GM20431 (cell line): ENCODE results near the gene TJAP1.

Experiments
- in situ Hi-C: fragments of 300-500 bp; cut with MseI, MboI; formaldehyde crosslinking; loops from one replicate; pipeline ENCODE4 v1.15.0; 2020; ENCODE audit warnings: low sequenced_read_pairs; ENCODE audit not compliant: unreplicated experiment

The TJAP1 gene, protein sequence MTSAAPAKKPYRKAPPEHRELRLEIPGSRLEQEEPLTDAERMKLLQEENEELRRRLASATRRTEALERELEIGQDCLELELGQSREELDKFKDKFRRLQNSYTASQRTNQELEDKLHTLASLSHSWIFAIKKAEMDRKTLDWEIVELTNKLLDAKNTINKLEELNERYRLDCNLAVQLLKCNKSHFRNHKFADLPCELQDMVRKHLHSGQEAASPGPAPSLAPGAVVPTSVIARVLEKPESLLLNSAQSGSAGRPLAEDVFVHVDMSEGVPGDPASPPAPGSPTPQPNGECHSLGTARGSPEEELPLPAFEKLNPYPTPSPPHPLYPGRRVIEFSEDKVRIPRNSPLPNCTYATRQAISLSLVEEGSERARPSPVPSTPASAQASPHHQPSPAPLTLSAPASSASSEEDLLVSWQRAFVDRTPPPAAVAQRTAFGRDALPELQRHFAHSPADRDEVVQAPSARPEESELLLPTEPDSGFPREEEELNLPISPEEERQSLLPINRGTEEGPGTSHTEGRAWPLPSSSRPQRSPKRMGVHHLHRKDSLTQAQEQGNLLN

DNA sequence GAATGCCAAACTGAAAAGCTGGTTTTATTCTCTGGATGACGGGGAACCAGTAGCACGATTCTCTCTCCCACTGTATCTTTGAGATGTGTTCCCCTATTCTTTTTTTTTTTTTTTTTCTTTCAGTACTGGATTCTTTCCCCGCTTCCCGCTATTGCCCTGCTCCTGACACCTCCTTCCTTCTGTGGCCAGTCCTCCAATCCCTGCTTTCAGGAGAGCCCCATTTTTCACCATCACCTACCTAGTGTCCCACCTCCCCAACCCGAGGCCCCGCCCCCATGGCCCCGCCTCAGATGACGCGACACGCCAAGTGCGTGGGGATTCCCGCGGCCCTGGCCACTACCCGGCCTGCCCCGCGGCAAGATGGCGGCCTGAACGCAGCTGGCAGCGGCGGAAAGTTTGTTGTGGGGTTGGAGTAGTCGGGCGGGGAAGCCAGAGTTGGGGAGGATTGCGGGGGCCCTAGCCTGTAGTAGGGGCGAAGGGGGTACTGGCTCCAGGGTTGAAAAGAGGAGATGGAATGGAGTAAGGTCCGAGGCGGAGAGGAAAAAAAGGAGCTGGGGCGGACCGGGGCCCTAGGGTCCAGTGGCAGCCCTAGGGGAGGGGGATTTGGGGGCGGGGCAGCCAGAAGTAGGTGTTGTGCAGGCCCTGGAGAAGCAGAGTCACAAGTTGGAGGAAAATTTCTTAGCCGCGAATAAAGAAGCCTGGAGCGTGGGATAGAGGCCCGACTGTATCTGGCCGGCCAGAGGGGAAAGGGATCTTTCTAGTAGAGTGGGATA lies at the start of gene TJAP1:
TJAP1 (plus strand) TSS at position 336 of the 773 bp plus-strand sequence. CDS start 21,432 bp downstream, outside the sequence.
- in situ Hi-C loops = no loop called here

DNA sequence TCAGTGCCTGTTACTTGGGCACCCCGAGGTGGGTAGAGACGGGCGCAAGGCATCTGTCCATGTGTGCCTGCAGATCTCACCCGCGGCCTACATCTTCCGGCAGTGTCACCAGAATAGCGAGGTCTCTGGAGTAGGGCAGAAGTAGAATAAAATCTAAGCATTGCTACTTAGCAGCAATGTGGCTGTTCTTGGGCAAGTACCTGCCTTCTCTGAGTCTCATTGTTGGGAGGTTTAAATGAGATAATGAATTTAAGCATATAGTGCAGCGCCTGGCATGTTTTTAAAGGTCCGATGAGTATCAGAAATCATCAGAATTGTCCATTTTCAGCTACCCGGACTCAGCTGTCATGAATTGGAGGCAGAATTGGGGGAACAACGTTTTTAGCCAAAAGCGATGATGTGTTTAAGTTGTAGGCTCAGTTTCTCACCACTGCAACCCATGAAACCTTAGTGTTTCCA lies 49.2 kb upstream of the TJAP1 start:
- in situ Hi-C loops = no loop called here

DNA sequence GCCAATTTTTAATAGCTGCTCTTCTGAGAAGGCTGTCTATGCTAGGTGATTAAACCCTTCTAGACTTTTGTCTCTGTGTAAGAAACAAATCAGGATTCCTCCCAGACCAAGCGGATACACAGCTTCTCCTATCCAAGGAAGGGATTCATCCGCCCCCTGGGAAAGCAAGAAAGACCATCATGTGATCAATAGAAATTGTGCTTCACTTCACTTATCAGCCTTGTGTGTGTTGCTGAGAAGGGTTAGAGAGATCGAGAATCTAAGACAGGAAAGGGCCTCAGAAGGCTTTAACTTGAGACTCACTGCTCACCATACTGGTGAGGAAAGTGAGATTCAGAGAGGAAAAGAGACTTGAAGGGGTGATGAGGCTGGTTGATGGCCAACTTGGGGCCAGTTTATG lies 48.5 kb upstream of the TJAP1 start:
- in situ Hi-C loops = no loop called here

DNA sequence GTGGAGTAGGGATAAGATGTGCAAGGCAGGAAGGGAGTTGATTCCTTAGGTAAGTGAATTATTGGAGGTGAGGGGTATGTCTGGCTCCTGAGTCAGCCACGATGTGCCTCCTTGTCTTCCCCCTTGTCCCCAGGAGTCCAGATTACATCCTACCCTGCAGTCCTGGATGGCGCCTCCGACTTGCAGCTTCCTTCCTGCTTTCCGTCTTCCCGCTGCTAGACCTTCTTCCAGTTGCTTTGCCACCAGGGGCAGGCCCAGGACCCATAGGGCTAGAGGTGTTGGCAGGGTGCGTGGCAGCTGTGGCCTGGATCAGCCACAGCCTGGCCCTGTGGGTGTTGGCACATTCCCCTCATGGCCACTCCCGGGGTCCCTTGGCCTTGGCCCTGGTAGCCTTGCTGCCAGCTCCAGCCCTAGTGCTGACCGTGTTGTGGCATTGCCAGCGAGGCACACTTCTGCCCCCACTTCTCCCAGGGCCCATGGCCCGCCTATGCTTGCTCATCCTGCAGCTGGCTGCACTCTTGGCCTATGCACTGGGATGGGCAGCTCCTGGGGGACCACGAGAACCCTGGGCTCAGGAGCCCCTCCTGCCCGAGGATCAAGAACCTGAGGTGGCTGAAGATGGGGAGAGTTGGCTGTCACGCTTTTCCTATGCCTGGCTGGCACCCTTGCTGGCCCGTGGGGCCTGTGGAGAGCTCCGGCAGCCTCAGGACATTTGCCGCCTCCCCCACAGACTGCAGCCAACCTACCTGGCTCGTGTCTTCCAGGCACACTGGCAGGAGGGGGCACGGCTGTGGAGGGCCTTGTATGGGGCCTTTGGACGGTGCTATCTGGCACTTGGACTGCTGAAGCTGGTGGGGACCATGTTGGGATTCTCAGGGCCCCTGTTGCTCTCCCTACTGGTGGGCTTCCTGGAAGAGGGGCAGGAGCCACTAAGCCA lies 45.1 kb upstream of the TJAP1 start:
- in situ Hi-C loops = no loop called here

DNA sequence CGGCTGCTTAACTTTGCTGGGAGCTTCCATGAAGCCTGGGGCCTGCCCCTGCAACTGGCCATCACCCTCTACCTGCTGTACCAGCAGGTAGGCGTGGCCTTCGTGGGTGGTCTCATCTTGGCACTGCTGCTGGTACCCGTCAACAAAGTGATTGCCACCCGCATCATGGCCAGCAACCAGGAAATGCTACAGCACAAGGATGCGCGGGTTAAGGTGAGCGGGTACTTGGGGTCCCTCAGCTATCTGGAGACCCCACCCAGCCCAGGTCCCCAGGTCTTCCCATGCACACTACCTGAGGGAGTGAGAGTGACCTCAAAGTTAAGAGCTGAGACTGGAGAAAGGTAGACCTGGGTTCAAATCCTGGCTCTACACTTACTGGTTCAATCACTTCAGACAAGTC lies 44.2 kb upstream of the TJAP1 start:
- in situ Hi-C loops = no loop called here

DNA sequence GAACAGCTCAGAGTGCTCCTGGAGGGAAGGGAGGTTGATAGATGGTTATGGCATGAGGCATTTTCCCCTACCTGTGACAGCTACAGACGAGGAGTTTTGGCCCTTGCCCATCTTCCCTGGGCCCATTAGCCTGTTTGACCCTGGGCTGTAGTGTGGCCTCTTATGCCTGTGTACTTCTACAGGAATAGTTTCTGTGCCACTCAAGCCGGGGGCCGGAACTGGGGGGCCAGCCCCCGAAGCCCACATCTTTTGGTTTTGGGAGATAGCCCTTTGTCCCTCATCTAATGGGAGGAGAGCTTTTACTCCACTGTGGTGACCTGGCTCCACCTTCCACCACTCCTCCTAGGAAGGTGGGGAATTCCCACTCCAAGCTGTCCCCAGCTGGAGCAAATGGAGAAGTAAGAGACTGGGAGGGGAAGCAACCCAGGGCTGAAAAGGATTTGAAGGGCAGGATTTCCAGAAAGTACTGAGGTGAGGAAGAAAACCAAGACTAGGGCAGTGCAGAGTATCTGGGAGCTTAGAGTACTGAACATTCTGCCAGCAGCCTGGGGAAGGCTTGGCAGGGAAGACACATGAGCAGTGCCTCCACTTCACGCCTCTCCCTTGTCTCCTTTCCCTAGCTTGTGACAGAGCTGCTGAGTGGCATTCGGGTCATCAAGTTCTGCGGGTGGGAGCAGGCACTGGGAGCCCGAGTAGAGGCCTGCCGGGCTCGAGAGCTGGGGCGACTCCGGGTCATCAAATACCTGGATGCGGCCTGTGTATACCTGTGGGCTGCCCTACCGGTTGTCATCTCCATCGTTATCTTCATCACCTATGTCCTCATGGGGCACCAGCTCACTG lies 43.1 kb upstream of the TJAP1 start:
- in situ Hi-C loops = no loop called here

DNA sequence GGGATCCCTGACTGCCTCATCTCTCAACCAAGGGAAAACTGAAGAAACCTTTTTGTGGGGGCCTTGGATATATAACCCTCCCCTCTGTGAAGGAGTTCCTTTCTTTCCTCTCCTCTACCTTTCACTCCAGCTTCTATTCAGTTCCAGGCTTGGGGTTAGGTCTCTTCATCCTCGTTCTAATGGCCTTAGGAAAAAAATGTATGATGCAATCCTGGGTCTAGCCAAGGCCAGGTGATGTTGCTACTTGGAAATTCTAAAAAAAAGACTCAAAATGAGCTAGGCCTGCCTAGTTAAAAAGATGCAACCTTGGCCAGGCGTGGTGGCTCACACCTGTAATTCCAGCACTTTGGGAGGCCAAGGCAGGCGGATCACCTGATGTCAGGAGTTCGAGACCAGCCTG lies 42.4 kb upstream of the TJAP1 start:
- in situ Hi-C loops = no loop called here

DNA sequence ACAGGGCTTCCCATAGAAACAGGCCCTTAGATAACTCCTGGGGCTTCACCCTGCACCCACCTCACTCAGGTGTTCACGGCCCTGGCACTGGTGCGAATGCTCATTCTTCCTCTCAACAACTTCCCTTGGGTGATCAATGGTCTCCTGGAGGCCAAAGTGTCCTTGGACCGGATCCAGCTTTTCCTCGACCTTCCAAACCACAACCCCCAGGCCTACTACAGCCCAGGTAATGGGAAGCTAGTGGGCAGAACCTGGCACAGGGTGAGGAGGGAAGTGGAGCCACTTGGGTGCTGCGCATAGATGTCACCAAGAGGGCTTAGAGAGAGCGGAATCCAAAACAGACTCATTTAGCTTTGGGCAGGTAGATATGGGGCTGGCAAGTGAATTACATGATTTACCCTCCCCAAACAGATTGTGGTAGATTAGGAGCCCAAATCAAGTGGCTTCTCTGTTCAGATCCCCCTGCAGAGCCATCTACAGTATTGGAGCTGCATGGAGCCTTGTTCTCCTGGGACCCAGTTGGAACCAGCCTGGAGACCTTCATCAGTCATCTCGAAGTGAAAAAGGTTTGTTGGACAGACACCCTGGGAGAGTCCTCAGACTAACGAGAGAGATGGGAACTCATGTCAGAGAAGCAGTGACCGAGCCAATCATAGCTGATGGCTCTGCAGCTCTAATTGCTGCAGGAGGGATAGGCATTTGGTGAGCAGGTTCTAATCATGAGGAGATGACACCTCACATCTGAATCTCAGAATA lies 41.5 kb upstream of the TJAP1 start:
- in situ Hi-C loops = no loop called here

DNA sequence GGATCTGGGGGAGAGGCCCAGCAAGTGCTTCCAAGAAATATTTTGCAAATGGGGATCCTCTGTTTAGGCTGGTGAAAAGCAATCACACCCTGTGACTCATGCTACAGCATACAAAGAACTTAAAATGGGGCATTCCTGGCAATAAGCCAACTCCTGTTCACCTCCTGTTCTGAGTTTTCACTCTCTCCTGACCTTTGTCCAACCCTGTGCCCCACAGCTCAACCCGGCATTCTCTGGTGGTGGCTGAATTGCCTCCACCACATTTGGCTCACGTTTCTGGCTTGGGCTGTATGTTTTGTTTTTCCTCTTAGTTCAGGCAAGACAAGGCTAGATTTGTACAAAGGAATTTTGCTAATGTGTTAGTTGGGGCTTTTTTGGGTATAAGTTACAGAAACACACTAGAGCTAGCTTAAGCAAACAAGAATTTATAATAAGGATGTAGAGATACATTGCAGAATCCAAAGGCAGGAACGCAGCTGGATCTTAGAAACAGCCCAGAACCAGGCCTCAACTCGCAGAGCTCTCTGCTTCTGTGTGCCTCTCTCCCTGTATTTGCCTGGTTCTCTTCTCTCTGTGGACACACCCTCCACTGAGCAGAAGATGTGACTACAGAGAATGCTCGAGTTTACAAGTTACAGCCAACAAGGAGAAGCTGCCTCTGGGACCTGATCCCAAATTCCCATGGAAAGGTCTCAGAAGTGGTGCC lies 40.6 kb upstream of the TJAP1 start:
- in situ Hi-C loops = no loop called here

DNA sequence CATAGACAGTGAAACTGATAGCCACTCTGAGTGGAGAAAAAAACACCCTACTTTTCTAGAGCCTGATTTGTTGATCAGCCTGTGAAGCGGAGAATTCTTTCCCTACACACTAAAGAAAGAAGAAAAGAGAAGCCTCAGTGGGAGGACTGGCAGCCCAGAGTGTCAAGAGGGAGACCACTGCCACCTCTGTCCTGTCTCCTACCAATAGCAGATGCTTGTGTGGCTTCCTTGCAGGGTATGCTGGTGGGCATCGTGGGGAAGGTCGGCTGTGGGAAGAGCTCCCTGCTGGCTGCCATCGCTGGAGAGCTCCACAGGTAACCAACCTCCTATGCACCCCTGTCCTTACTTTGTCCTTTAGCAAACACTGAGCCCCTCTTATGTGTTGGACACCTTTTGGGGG lies 39.7 kb upstream of the TJAP1 start:
- in situ Hi-C loops = no loop called here

DNA sequence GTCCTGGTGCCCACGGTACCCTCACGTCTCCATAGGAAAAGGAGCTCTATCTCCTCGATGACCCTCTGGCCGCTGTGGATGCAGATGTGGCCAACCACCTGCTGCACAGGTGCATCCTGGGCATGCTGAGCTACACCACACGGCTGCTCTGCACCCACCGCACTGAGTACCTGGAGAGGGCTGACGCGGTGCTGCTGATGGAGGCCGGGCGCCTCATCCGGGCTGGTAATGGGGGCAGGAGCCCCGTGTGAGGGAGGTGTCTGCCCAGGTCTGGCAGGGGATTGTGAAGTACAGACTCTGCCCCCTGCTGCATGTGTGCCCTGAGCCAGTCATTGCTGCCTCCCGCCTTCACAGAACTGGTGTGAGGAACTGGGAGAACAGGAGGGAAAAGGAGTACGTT lies 34.4 kb upstream of the TJAP1 start:
- in situ Hi-C loops = no loop called here

DNA sequence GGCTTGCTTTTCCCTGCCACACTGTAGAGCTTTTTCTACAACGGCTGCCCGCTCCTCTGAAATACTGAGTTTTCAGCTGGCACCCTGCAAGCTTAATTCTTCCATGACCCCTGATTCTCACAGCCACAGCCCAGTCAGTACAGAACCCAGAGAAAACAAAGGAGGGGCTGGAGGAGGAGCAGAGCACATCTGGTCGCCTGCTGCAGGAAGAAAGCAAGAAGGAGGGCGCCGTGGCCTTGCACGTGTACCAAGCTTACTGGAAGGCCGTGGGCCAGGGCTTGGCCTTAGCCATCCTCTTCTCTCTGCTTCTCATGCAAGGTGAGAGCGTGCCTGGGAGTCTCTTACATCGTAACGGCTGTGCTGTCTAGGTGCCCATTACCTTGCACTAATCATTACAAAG lies 33.3 kb upstream of the TJAP1 start:
- in situ Hi-C loops = no loop called here

DNA sequence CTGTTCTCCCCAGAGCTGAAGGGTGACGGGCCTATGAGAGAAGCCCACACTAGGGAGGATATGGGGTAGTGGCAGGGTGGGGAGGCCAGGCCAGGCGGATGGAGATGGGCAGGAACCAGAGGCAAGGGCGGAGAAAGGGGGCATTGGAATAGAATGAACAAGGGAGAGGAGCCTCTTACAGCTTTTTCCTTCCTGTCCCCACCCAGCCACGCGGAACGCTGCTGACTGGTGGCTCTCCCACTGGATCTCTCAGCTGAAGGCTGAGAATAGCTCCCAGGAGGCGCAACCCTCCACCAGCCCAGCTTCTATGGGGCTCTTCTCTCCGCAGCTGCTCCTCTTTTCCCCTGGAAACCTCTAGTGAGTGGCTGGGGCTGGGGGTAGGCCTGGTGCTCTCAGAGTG lies 32.8 kb upstream of the TJAP1 start:
- in situ Hi-C loops = no loop called here

DNA sequence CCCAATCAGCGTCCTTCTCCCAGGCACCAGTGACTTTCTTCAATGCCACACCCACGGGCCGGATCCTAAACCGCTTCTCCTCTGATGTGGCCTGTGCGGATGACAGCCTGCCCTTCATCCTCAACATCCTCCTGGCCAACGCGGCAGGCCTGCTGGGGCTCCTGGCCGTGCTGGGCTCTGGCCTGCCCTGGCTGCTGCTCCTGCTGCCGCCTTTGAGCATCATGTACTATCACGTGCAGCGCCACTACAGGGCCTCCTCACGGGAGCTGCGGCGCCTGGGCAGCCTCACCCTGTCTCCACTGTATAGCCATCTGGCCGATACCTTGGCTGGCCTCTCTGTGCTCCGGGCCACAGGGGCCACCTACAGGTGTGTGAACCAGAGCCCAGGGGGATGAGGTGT lies 31.8 kb upstream of the TJAP1 start:
- in situ Hi-C loops = no loop called here

DNA sequence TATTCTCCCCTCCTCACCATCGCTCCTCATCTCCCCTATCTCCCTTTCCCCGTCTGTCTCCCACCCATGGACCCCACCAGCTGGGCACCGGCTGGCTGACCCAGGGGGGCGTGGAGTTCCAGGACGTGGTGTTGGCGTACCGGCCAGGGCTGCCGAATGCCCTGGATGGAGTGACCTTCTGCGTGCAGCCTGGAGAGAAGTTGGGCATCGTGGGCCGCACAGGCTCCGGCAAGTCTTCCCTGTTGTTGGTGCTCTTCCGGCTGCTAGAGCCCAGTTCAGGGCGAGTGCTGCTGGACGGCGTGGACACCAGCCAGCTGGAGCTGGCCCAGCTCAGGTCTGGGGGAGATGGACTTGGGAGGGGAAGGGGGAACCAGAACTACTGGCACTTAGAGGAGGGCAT lies 29.8 kb upstream of the TJAP1 start:
- in situ Hi-C loops = no loop called here

DNA sequence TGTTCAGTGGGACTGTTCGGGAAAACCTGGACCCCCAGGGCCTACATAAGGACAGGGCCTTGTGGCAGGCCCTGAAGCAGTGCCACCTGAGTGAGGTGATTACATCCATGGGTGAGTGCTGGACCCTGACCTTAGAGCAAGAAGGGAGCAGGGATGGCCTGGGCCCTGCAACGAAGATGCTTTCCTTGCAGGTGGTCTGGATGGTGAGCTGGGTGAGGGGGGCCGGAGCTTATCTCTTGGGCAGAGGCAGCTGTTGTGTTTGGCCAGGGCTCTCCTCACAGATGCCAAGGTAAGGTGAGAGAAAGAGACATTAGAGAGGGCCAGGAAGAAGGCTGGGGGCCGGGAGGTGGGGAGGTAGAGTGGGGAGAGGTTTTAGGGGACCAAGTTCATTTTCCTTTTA lies 28.5 kb upstream of the TJAP1 start:
- in situ Hi-C loops = no loop called here

DNA sequence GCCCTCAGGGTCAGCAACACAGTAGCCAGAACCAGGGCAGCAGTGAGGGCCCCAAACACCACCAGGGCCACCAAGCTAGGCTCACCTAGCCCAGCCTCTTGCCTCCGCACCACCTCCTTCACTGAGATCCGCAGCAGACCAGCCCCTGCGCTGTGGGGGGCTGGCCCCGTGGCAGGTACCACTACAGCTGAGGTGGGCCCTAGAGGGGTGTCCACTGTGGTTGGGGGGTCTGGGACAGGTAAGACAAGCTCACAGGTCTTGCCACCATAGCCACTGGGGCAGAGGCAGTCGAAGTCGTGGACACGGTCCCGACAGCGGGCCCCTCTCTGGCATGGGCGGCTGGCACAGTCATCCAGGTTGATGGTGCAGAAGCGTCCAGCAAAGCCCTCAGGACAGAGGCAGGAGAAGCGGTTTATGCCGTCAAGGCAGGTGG lies 26.7 kb upstream of the TJAP1 start:
- in situ Hi-C loops = no loop called here

DNA sequence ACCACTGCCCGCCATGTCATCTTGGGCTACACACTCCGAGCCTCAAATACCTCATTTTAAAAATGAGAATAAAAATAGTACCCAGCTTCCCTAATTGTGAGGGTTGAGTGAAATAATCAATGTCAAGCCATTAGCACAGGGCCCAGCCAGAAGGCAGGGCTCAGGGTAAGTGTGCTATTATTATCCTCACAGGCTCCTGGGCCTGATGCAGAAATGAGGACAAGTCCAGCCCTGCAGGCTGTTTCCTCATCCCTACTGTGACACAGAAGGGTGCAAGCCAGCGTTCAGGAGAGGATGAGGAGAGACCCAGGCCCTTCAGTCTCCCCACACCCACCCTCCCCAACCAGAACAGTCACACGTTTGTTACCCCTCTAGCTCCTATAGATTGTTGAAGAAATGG lies 26.0 kb upstream of the TJAP1 start:
- in situ Hi-C loops = no loop called here
